ENCODE results near the gene SNRK.

DNA sequence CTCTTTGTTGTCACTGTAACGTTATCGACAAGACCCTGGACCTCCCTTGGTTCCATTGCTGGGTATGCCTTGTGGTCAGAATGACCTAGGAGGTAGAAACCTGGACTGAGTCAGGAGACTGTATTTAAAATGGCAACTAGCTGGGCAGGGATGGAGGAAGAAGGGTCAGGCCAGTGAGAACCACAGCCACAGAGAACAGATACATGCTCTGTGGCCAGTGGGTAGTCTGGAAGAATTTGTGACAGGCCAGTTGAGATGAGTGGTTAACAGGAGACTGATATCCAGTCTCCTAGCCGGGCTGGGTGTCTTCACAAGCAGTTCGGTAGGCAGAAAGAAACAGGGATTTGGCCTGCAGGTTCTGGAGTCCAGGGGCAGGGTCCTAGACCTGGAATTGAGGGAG is 58.9 kb downstream of the SNRK start:
- TF ChIP-seq ZNF121 (CRISPR knock-in tag; conservative IDR thresholded peaks at IDR 0.05) (no peak), KDM1A (IDR thresholded peaks at IDR 0.05) (no peak), CBX2 (IDR thresholded peaks at IDR 0.05; ENCODE audit: insufficient read depth, low read length, poor library complexity, severe bottlenecking) (no peak), GATA2 (CRISPR knock-in tag; IDR thresholded peaks at IDR 0.05) (no peak), PRPF4 (IDR thresholded peaks at IDR 0.05; ENCODE audit: insufficient read depth, low read depth, low read length, poor library complexity, severe bottlenecking) (no peak), SPI1 (IDR thresholded peaks at IDR 0.05; ENCODE audit: borderline replicate concordance, low read depth, low read length) (no peak), ZNF140 (CRISPR knock-in tag; IDR thresholded peaks at IDR 0.05) (no peak)
- TF ChIP-seq, protein P1, sequence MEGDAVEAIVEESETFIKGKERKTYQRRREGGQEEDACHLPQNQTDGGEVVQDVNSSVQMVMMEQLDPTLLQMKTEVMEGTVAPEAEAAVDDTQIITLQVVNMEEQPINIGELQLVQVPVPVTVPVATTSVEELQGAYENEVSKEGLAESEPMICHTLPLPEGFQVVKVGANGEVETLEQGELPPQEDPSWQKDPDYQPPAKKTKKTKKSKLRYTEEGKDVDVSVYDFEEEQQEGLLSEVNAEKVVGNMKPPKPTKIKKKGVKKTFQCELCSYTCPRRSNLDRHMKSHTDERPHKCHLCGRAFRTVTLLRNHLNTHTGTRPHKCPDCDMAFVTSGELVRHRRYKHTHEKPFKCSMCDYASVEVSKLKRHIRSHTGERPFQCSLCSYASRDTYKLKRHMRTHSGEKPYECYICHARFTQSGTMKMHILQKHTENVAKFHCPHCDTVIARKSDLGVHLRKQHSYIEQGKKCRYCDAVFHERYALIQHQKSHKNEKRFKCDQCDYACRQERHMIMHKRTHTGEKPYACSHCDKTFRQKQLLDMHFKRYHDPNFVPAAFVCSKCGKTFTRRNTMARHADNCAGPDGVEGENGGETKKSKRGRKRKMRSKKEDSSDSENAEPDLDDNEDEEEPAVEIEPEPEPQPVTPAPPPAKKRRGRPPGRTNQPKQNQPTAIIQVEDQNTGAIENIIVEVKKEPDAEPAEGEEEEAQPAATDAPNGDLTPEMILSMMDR (IDR thresholded peaks at IDR 0.05 in 2 of 3, conservative IDR thresholded peaks at IDR 0.05 in 1 of 3; ENCODE audit: insufficient read depth in 2 of 3, low read depth in 1 of 3, low read length in 3 of 3): no peak

All from K562 (cell line).